ENCODE data around the gene KDM6B. TPM values are rescaled to one million over a fixed set of nuclear protein-coding genes. Genes with fewer than 3 reads are reported as not detected.
"Not testable (repeated sequence)": the region's sequence is repeated elsewhere in the genome, so short reads cannot be mapped to it uniquely, and the experiment has no call there.

KDM6B gene
- total RNA-seq, 1 donor from 2014 or later, result 48.3 TPM

GRCh38 chr17:7809086-7809790, 24.8 kb upstream of the KDM6B start:
- ATAC-seq (peak; percentile 28), DNase-seq (no peak)
- Histone ChIP-seq H3K9me3 (no peaks in the 10 kb centered on the region), H3K4me3 (no peak overlapping the region), H3K36me3 (no peaks in the 10 kb centered on the region), H3K27me3 (no peaks in the 10 kb centered on the region), H3K27ac (no peak overlapping the region), H3K4me1 (no peaks in the 10 kb centered on the region)
- intact Hi-C loops (cut with DNase I), result no loop called here
- TF ChIP-seq CTCF (IDR thresholded peaks at IDR 0.05), result no peak

- intact Hi-C loops (cut with DNase I); H3K36me3 ChIP-seq; H3K27me3 ChIP-seq; H3K4me1 ChIP-seq; H3K9me3 ChIP-seq; H3K4me3 ChIP-seq; H3K27ac ChIP-seq; DNase-seq; ATAC-seq: not testable (repeated sequence)
These were observed 24.1 kb upstream of the KDM6B start for GRCh38 chr17:7809791-7810343.

- no peaks in the 10 kb centered on the region for H3K36me3 ChIP-seq
These were observed 22.8 kb upstream of the KDM6B start for GRCh38 chr17:7811251-7811650.

GRCh38 chr17:7814969-7815368, 19.0 kb upstream of the KDM6B start:
- H3K4me1 ChIP-seq, result no peaks in the 10 kb centered on the region
- DNase-seq, result no peak
- intact Hi-C loops (cut with DNase I), result no loop called here
- ATAC-seq, result no peak
- no peaks in the 10 kb centered on the region for H3K27me3 ChIP-seq
- H3K36me3 ChIP-seq, result no peaks in the 10 kb centered on the region
- H3K4me3 ChIP-seq, result no peak overlapping the region
- H3K9me3 ChIP-seq, result no peaks in the 10 kb centered on the region
- no peak for TF ChIP-seq CTCF (IDR thresholded peaks at IDR 0.05)
- no peak overlapping the region for H3K27ac ChIP-seq

More at GRCh38 chr17:7811251-7811650, 22.8 kb upstream of the KDM6B start:
- intact Hi-C loops (cut with DNase I), result no loop called here
- Histone ChIP-seq H3K9me3 (no peaks in the 10 kb centered on the region), H3K27ac (no peak overlapping the region), H3K27me3 (no peaks in the 10 kb centered on the region), H3K4me3 (no peak overlapping the region), H3K4me1 (no peaks in the 10 kb centered on the region)
- DNase-seq (no peak), ATAC-seq (no peak)
- TF ChIP-seq CTCF (IDR thresholded peaks at IDR 0.05), result no peak

GRCh38 chr17:7816926-7817642, 16.9 kb upstream of the KDM6B start:
- ATAC-seq (no peak), DNase-seq (no peak)
- H3K27ac ChIP-seq, result no peak overlapping the region
- TF ChIP-seq CTCF (IDR thresholded peaks at IDR 0.05), result no peak
- no peaks in the 10 kb centered on the region for H3K9me3 ChIP-seq
- intact Hi-C loops (cut with DNase I), result no loop called here
- H3K27me3 ChIP-seq, result no peaks in the 10 kb centered on the region
- no peaks in the 10 kb centered on the region for H3K36me3 ChIP-seq
- no peak overlapping the region for H3K4me3 ChIP-seq
- no peaks in the 10 kb centered on the region for H3K4me1 ChIP-seq

GRCh38 chr17:7817643-7817964, 16.4 kb upstream of the KDM6B start:
- Histone ChIP-seq H3K4me3 (no peak overlapping the region), H3K9me3 (no peaks in the 10 kb centered on the region), H3K4me1 (no peaks in the 10 kb centered on the region), H3K27me3 (no peaks in the 10 kb centered on the region), H3K36me3 (no peaks in the 10 kb centered on the region), H3K27ac (no peak overlapping the region)
- intact Hi-C loops (cut with DNase I), result no loop called here
- no peak for TF ChIP-seq CTCF (IDR thresholded peaks at IDR 0.05)
- DNase-seq, result no peak
- ATAC-seq, result no peak

Measured in upper lobe of right lung (tissue), 1 donor.